A549 (cell line): Measurements from ENCODE around the gene ADH4. TPM values are rescaled to one million over a fixed set of nuclear protein-coding genes. Genes with fewer than 3 reads are reported as not detected.

Source experiments
- ATAC-seq, 2 experiments: fragments of 200-7000 bp in 1 of 2; fragments of >200 bp in 1 of 2; cut with Nextera tagmentation in 1 of 2; cut with Tn5 transposase in 1 of 2; 3 replicates each; pipeline versions ENCODE4 v1.8.0 to v1.9.1; 2018 to 2020; ENCODE audit warnings: mild to moderate bottlenecking in 1 of 2, moderate library complexity in 1 of 2
- CTCF ChIA-PET: fragments of 300-600 bp; sonication (Branson Sonifier 250); formaldehyde crosslinking; extraction: SDS; loops from one replicate; lab custom pipeline; 2021; ENCODE audit warnings: antibody characterized with exemption, inconsistent platforms; lab: Yijun Ruan, JAX
- POLR2A ChIA-PET: fragments of 350-600 bp; formaldehyde crosslinking; extraction: SDS; loops from one replicate; lab custom pipeline; 2021; ENCODE audit warnings: antibody characterized with exemption, inconsistent platforms; lab: Yijun Ruan, JAX
- DNase-seq, 2 experiments: peaks; one replicate each; pipeline versions ENCODE4 v3.0.0 to v3.0.0-alpha.2; 2011 to 2016; ENCODE audit warnings: low read depth in 1 of 2, low spot score in 1 of 2
- FAIRE-seq: peaks from 2 replicates; lab custom pipeline; 2011; peaks lifted over from hg19 to GRCh38; lab: Jason Lieb, UNC
- H3K27ac ChIP-seq, 2 experiments: fragments of >200 bp; sonication (Bioruptor Twin); formaldehyde crosslinking; 3 replicates each; pipeline ENCODE4 v1.5.1; 2016 to 2017
- H3K4me1 ChIP-seq: fragments of >200 bp; sonication (Bioruptor Twin); formaldehyde crosslinking; 3 replicates; pipeline ENCODE4 v1.6.1; 2016
- H3K4me2 ChIP-seq: fragments of >200 bp; sonication (Bioruptor Twin); formaldehyde crosslinking; 3 replicates; pipeline ENCODE4 v1.6.1; 2016
- H3K4me3 ChIP-seq: fragments of >200 bp; sonication (Bioruptor Twin); formaldehyde crosslinking; 3 replicates; pipeline ENCODE4 v1.5.1; 2016
- H3K9me3 ChIP-seq: fragments of >200 bp; sonication (Bioruptor Twin); formaldehyde crosslinking; 3 replicates; pipeline ENCODE4 v1.6.1; 2016
- CHD2 ChIP-seq: fragments of 150-350 bp; IDR thresholded peaks from 2 replicates; pipeline ENCODE4 v1.6.1; 2014; ENCODE audit warnings: low read length; ENCODE audit not compliant: partially characterized antibody
- EHMT2 ChIP-seq: fragments of 200-600 bp; sonication (generic); IDR thresholded peaks from 2 replicates; pipeline ENCODE4 v1.6.1; 2016; ENCODE audit warnings: antibody characterized with exemption, low read depth, mild to moderate bottlenecking, moderate library complexity
- FOSL2 ChIP-seq, 2 experiments: fragments of 450-650 bp in 1 of 2; fragments of >200 bp in 1 of 2; sonication (Bioruptor Twin) in 1 of 2; formaldehyde crosslinking; IDR thresholded peaks; 2 replicates each; pipeline versions ENCODE4 v1.5.0 to v1.6.1; 2016 to 2020; ENCODE audit warnings: mild to moderate bottlenecking in 1 of 2, moderate library complexity in 1 of 2
- FOXS1 ChIP-seq: fragments of 250-450 bp; sonication (Bioruptor Pico); IDR thresholded peaks from 2 replicates; pipeline ENCODE4 v1.5.0; 2020; ENCODE audit warnings: mild to moderate bottlenecking, moderate library complexity
- GATA3 ChIP-seq: IDR thresholded peaks from 2 replicates; pipeline ENCODE4 v1.6.1; 2012; ENCODE audit warnings: borderline replicate concordance
- HDAC2 ChIP-seq: fragments of 200-600 bp; sonication (generic); IDR thresholded peaks from 2 replicates; pipeline ENCODE4 v1.6.1; 2016
- HOXB13 ChIP-seq: fragments of 250-450 bp; sonication (Bioruptor Pico); IDR thresholded peaks from 2 replicates; pipeline ENCODE4 v1.5.0; 2020; ENCODE audit warnings: low read depth, mild to moderate bottlenecking, moderate library complexity
- HOXB5 ChIP-seq: fragments of 250-450 bp; sonication (Bioruptor Pico); IDR thresholded peaks from 2 replicates; pipeline ENCODE4 v1.5.0; 2020; ENCODE audit warnings: mild to moderate bottlenecking, moderate library complexity
- JUN ChIP-seq, 2 experiments: fragments of >200 bp; sonication (Bioruptor Twin); formaldehyde crosslinking; IDR thresholded peaks; 2 replicates in 1 of 2; 3 replicates in 1 of 2; pipeline ENCODE4 v1.6.1; 2016 to 2017
- KDM5A ChIP-seq: fragments of 200-600 bp; sonication (generic); IDR thresholded peaks from 2 replicates; pipeline ENCODE4 v1.6.1; 2016; ENCODE audit warnings: antibody characterized with exemption, mild to moderate bottlenecking
- MAFK ChIP-seq: fragments of 450-650 bp; IDR thresholded peaks from 2 replicates; pipeline ENCODE4 v1.6.1; 2014; ENCODE audit not compliant: partially characterized antibody
- RAD21 ChIP-seq, 2 experiments: fragments of >200 bp in 1 of 2; sonication (Bioruptor Twin) in 1 of 2; formaldehyde crosslinking in 1 of 2; IDR thresholded peaks in 1 of 2; conservative IDR thresholded peaks in 1 of 2; 2 replicates in 1 of 2; 3 replicates in 1 of 2; pipeline ENCODE4 v1.6.1; 2012 to 2018; ENCODE audit warnings: inconsistent platforms in 1 of 2
- RARB ChIP-seq: fragments of 250-450 bp; sonication (Bioruptor Pico); IDR thresholded peaks from 2 replicates; pipeline ENCODE4 v1.8.0; 2021; ENCODE audit warnings: mild to moderate bottlenecking, moderate library complexity
- RFX5 ChIP-seq: fragments of 450-650 bp; IDR thresholded peaks from 2 replicates; pipeline ENCODE4 v1.7.1; 2014; ENCODE audit warnings: antibody characterized with exemption, mild to moderate bottlenecking, moderate library complexity
- RNF2 ChIP-seq: fragments of 200-600 bp; sonication (generic); IDR thresholded peaks from 2 replicates; pipeline ENCODE4 v1.6.1; 2016; ENCODE audit warnings: low read depth, mild to moderate bottlenecking, antibody characterized with exemption, moderate library complexity, borderline replicate concordance
- TP53 ChIP-seq: fragments of 250-450 bp; sonication (Bioruptor Pico); IDR thresholded peaks from 2 replicates; pipeline ENCODE4 v1.5.0; 2021; ENCODE audit warnings: mild to moderate bottlenecking, moderate library complexity
- ZFP36 ChIP-seq: fragments of 450-650 bp; IDR thresholded peaks from 2 replicates; pipeline ENCODE4 v1.6.1; 2014; ENCODE audit warnings: borderline replicate concordance; ENCODE audit not compliant: partially characterized antibody
- ZNF302 ChIP-seq: fragments of 250-450 bp; sonication (Bioruptor Pico); IDR thresholded peaks from 2 replicates; pipeline ENCODE4 v1.9.0; 2021; ENCODE audit warnings: inconsistent platforms, mild to moderate bottlenecking, moderate library complexity
- ZSCAN20 ChIP-seq: fragments of 250-450 bp; sonication (Bioruptor Pico); IDR thresholded peaks from 2 replicates; pipeline ENCODE4 v1.8.0; 2022; ENCODE audit warnings: mild to moderate bottlenecking, moderate library complexity
- WGBS: methylation state at CpG from one replicate; pipeline ENCODE4 v1.1.6; 2017; ENCODE audit errors: missing lambda C conversion rate; 5-methylcytosine and 5-hydroxymethylcytosine counted together
- polyA plus RNA-seq, 4 experiments: library from polyadenylated mRNA; depleted of rRNA in 3 of 4; stranded (reverse); fragments of >200 nt; fragmentation: RNase III in 1 of 4; extraction: RNeasy Plus Mini Kit Qiagen cat#74134 plus additional on column Dnase treatment in 1 of 4; gene quantifications; 2 replicates in 3 of 4; 3 replicates in 1 of 4; pipeline ENCODE4 v1.2.3, GENCODE V29; 2011 to 2017
- TF ChIP-seq, protein P1 (sequence below): fragments of >200 bp; sonication (Bioruptor Twin); formaldehyde crosslinking; IDR thresholded peaks from 3 replicates; pipeline ENCODE4 v1.6.1; 2016
- TF ChIP-seq, protein P2 (sequence below): fragments of >200 bp; sonication (Bioruptor Twin); formaldehyde crosslinking; IDR thresholded peaks from 3 replicates; pipeline ENCODE4 v1.5.1; 2016
- TF ChIP-seq, protein P3 (sequence below): fragments of 250-450 bp; sonication (Bioruptor Pico); IDR thresholded peaks from 2 replicates; pipeline ENCODE4 v1.5.0; 2020; ENCODE audit warnings: low read depth, mild to moderate bottlenecking, moderate library complexity
- TF ChIP-seq, protein P4 (sequence below): IDR thresholded peaks from 2 replicates; pipeline ENCODE4 v1.6.1; 2012; ENCODE audit warnings: low read depth, borderline replicate concordance

Gene ADH4
- polyA plus RNA-seq, 2 of the 4 experiments (the other 2 are of a cell fraction) = 0.16 TPM; not detected in 1

DNA sequence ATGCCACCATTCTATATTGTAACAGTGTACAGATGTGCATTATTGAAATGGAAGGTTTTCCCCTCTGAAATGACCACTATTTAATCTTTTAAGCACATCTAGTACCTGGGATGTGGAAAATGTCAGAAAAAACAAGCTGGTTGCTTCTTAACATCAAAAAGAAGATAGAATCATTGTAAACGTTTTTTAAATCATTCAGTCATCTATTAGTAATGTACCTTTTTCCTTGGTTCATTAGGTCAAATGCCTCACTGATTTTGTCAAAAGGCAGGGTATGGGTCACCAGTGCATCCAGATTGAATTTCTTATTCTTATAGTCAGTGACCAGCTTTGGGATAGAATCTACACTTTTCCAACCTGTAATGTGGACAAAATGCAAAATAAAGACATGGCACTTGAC is 17.7 kb downstream of the ADH4 start:
- Histone ChIP-seq H3K4me1 (no peaks in the 10 kb centered on the region), H3K4me3 (no peak overlapping the region), H3K9me3 (no peaks in the 10 kb centered on the region), H3K27ac (no peak overlapping the region), H3K4me2 (no peak overlapping the region)
- ATAC-seq (no peak), DNase-seq (no peak), FAIRE-seq (no peak)
- TF ChIP-seq JUN (IDR thresholded peaks at IDR 0.05) (no peak), CHD2 (no peak), RAD21 (conservative IDR thresholded peaks at IDR 0.05 in 1 of 2, IDR thresholded peaks at IDR 0.05 in 1 of 2) (no peak), RARB (no peak), GATA3 (no peak), FOXS1 (no peak), RFX5 (no peak), HOXB5 (CRISPR knock-in tag) (no peak), ZNF302 (no peak), HDAC2 (no peak)
- TF ChIP-seq, protein P1, sequence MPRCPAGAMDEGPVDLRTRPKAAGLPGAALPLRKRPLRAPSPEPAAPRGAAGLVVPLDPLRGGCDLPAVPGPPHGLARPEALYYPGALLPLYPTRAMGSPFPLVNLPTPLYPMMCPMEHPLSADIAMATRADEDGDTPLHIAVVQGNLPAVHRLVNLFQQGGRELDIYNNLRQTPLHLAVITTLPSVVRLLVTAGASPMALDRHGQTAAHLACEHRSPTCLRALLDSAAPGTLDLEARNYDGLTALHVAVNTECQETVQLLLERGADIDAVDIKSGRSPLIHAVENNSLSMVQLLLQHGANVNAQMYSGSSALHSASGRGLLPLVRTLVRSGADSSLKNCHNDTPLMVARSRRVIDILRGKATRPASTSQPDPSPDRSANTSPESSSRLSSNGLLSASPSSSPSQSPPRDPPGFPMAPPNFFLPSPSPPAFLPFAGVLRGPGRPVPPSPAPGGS = no peak
- ChIA-PET POLR2A (no interaction called here), CTCF (no interaction called here)
- 0% methylated on average over 1 of the region's 1 CpG for WGBS

DNA sequence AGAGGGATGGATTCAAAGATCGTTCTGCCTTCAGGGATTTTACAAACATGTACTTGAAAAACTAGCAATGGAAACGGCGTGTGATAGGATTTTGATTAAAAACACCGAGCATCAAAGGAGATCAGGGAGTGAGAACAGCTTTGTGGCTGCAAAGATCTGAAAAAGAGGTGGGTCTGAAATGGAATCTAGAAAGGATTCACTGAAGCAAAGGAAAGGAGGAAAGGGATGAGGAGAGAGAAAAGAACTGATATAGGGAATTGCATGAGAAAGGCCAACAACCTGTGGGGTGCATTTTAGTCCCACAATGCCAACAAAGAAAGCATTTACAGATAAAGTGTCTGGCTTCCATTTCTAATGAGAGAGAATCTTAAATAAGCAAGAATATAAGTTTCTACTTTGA is 23.1 kb downstream of the ADH4 start:
- no peak for DNase-seq
- Histone ChIP-seq H3K27ac (no peak overlapping the region), H3K4me2 (no peak overlapping the region), H3K9me3 (no peaks in the 10 kb centered on the region), H3K4me1 (no peaks in the 10 kb centered on the region), H3K4me3 (no peak overlapping the region)
- no peak for TF ChIP-seq FOSL2 (IDR thresholded peaks at IDR 0.05)
- TF ChIP-seq FOSL2 (CRISPR knock-in tag; IDR thresholded peaks at IDR 0.05) = no peak
- TF ChIP-seq RNF2 = no peak
- no peak for TF ChIP-seq TP53 (CRISPR knock-in tag)
- TF ChIP-seq MAFK = no peak
- TF ChIP-seq ZSCAN20 (CRISPR knock-in tag) = no peak
- TF ChIP-seq RAD21 (conservative IDR thresholded peaks at IDR 0.05 in 1 of 2, IDR thresholded peaks at IDR 0.05 in 1 of 2) = no peak
- TF ChIP-seq EHMT2 = no peak
- TF ChIP-seq, protein P2, sequence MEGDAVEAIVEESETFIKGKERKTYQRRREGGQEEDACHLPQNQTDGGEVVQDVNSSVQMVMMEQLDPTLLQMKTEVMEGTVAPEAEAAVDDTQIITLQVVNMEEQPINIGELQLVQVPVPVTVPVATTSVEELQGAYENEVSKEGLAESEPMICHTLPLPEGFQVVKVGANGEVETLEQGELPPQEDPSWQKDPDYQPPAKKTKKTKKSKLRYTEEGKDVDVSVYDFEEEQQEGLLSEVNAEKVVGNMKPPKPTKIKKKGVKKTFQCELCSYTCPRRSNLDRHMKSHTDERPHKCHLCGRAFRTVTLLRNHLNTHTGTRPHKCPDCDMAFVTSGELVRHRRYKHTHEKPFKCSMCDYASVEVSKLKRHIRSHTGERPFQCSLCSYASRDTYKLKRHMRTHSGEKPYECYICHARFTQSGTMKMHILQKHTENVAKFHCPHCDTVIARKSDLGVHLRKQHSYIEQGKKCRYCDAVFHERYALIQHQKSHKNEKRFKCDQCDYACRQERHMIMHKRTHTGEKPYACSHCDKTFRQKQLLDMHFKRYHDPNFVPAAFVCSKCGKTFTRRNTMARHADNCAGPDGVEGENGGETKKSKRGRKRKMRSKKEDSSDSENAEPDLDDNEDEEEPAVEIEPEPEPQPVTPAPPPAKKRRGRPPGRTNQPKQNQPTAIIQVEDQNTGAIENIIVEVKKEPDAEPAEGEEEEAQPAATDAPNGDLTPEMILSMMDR = no peak
- POLR2A ChIA-PET = no interaction called here
- WGBS = 52% methylated on average over 4 of the region's 4 CpGs
- ATAC-seq = no peak
- FAIRE-seq = no peak
- CTCF ChIA-PET = interaction anchor here (0.6 to 1.6 kb wide), 2 partner anchors 18 to 284 kb away, joined by 3 read pairs; no protein-coding TSS in a partner anchor

DNA sequence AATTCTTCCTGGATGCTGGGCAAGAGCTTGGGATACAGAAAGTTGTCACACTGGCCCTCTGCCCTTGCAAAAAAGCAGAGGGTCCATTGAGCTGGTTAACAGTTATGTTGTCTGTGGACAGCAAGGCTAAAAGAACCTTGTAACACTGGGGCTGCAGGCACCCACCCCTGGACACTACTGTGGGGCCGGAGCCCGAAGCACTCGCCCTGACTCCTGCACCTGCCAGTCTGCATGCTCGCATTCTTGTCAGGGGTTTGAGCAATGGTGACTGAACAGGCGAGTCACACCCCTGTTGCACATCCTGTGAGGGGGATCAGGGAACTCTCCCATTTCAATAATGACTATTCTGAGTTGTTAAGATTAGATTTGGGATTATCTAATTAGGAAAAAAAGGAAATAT is 23.6 kb downstream of the ADH4 start:
- Histone ChIP-seq H3K4me2 (no peak overlapping the region), H3K27ac (no peak overlapping the region), H3K4me3 (no peak overlapping the region), H3K4me1 (no peaks in the 10 kb centered on the region), H3K9me3 (no peaks in the 10 kb centered on the region)
- ChIA-PET CTCF (interaction anchor here (0.6 to 2.0 kb wide), 2 partner anchors 18 to 285 kb away, joined by 3 to 7 read pairs; no protein-coding TSS in a partner anchor), POLR2A (no interaction called here)
- ATAC-seq = no peak
- no peak for DNase-seq
- 76% methylated on average over 5 of the region's 5 CpGs for WGBS
- FAIRE-seq = no peak
- TF ChIP-seq RARB (no peak), HOXB13 (CRISPR knock-in tag) (no peak), KDM5A (no peak), TP53 (CRISPR knock-in tag) (no peak), ZFP36 (no peak), HDAC2 (no peak)
- TF ChIP-seq, protein P3, sequence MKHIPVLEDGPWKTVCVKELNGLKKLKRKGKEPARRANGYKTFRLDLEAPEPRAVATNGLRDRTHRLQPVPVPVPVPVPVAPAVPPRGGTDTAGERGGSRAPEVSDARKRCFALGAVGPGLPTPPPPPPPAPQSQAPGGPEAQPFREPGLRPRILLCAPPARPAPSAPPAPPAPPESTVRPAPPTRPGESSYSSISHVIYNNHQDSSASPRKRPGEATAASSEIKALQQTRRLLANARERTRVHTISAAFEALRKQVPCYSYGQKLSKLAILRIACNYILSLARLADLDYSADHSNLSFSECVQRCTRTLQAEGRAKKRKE = no peak
- TF ChIP-seq, protein P4, sequence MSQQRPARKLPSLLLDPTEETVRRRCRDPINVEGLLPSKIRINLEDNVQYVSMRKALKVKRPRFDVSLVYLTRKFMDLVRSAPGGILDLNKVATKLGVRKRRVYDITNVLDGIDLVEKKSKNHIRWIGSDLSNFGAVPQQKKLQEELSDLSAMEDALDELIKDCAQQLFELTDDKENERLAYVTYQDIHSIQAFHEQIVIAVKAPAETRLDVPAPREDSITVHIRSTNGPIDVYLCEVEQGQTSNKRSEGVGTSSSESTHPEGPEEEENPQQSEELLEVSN = no peak
